WERI-Rb-1 (cell line): Measurements from ENCODE around the gene RNF19B.
A peak's percentile ranks its signal among the peaks of the same experiment; 100 is the strongest.

Experiments used
- DNase-seq: peaks from one replicate; pipeline ENCODE4 v3.0.0-alpha.2; 2020
- H3K27ac ChIP-seq: fragments of 250-450 bp; sonication (Bioruptor Pico); 2 replicates; pipeline ENCODE4 v1.5.1; 2020; ENCODE audit warnings: mild to moderate bottlenecking, moderate library complexity
- H3K27me3 ChIP-seq: fragments of 250-450 bp; sonication (Bioruptor Pico); 2 replicates; pipeline ENCODE4 v1.5.1; 2021; ENCODE audit warnings: mild to moderate bottlenecking, low read depth, moderate library complexity; ENCODE audit not compliant: insufficient read depth, severe bottlenecking
- H3K36me3 ChIP-seq: fragments of 250-450 bp; sonication (Bioruptor Pico); 2 replicates; pipeline ENCODE4 v1.5.1; 2020; ENCODE audit warnings: mild to moderate bottlenecking, moderate library complexity
- H3K4me3 ChIP-seq: 2 replicates; pipeline ENCODE4 v1.5.1; 2011; ENCODE audit warnings: low read depth, mild to moderate bottlenecking, control low read depth, low read length
- H3K9me3 ChIP-seq: fragments of 250-450 bp; sonication (Bioruptor Pico); 2 replicates; pipeline ENCODE4 v1.5.1; 2021; ENCODE audit warnings: mild to moderate bottlenecking, moderate library complexity; ENCODE audit not compliant: severe bottlenecking
- CTCF ChIP-seq: IDR thresholded peaks from 2 replicates; pipeline ENCODE4 v1.5.1; 2011; ENCODE audit warnings: low read depth, mild to moderate bottlenecking, control low read depth, inconsistent platforms, low read length

The RNF19B gene

GRCh38 chr1:32898958-32899357 lies 65.7 kb downstream of the RNF19B start:
- DNase-seq = no peak
- Histone ChIP-seq H3K27ac (no peak overlapping the region), H3K27me3 (no peaks in the 10 kb centered on the region), H3K36me3 (peaks cover 36% of the 10 kb centered on the region), H3K4me3 (no peak overlapping the region), H3K9me3 (no peaks in the 10 kb centered on the region)
- TF ChIP-seq CTCF = no peak

- H3K9me3 ChIP-seq = no peaks in the 10 kb centered on the region
- no peak overlapping the region for H3K4me3 ChIP-seq
- peaks cover 36% of the 10 kb centered on the region for H3K36me3 ChIP-seq
- TF ChIP-seq CTCF = no peak
- no peak for DNase-seq
- H3K27ac ChIP-seq = no peak overlapping the region
- H3K27me3 ChIP-seq = no peaks in the 10 kb centered on the region
Observed at GRCh38 chr1:32898056-32898455, 66.6 kb downstream of the RNF19B start.

- no peaks in the 10 kb centered on the region for H3K27me3 ChIP-seq
- H3K27ac ChIP-seq = peak overlapping the region; percentile 17
- no peak overlapping the region for H3K4me3 ChIP-seq
Observed at GRCh38 chr1:32897082-32898049, 67.2 kb downstream of the RNF19B start.

GRCh38 chr1:32896451-32896850 lies 68.2 kb downstream of the RNF19B start:
- no peaks in the 10 kb centered on the region for H3K27me3 ChIP-seq
- no peak for TF ChIP-seq CTCF
- no peaks in the 10 kb centered on the region for H3K9me3 ChIP-seq
- peak overlapping the region; percentile 17 for H3K27ac ChIP-seq
- no peak for DNase-seq
- H3K36me3 ChIP-seq = peaks cover 36% of the 10 kb centered on the region
- no peak overlapping the region for H3K4me3 ChIP-seq

More at GRCh38 chr1:32897082-32898049, 67.2 kb downstream of the RNF19B start:
- Histone ChIP-seq H3K36me3 (peaks cover 36% of the 10 kb centered on the region), H3K9me3 (no peaks in the 10 kb centered on the region)
- DNase-seq = no peak
- TF ChIP-seq CTCF = no peak

- no peak overlapping the region for H3K4me3 ChIP-seq
- no peaks in the 10 kb centered on the region for H3K27me3 ChIP-seq
- H3K27ac ChIP-seq = peak overlapping the region; percentile 95
- peaks cover 36% of the 10 kb centered on the region for H3K36me3 ChIP-seq
- peak; percentile 51 for DNase-seq
- H3K9me3 ChIP-seq = no peaks in the 10 kb centered on the region
- TF ChIP-seq CTCF = no peak
Observed at GRCh38 chr1:32895325-32896215, 69.0 kb downstream of the RNF19B start.
